ENCODE measurements around the gene BABAM1.

Gene BABAM1

GRCh38 chr19:17249887-17250548 lies 17.2 kb upstream of the BABAM1 start:
- H3K36me3 ChIP-seq = no peaks in the 10 kb centered on the region
- H3K9me3 ChIP-seq = no peaks in the 10 kb centered on the region
- no peak for TF ChIP-seq CTCF (IDR thresholded peaks at IDR 0.05)
- no peak overlapping the region for H3K4me3 ChIP-seq (ENCODE audit: low read depth in 1 of 2, low read length in 1 of 2)
- H3K27ac ChIP-seq = no peak overlapping the region
- H3K4me1 ChIP-seq (ENCODE audit: control insufficient read depth in 1 of 2, insufficient read depth in 1 of 2, low read depth in 1 of 2, low read length in 1 of 2) = peaks cover 8 to 9% of the 10 kb centered on the region in 2 experiments
- H3K27me3 ChIP-seq = peaks cover 28% of the 10 kb centered on the region

GRCh38 chr19:17254636-17255035 lies 12.6 kb upstream of the BABAM1 start:
- H3K9me3 ChIP-seq = no peaks in the 10 kb centered on the region
- H3K36me3 ChIP-seq = no peaks in the 10 kb centered on the region
- no peaks in the 10 kb centered on the region for H3K27me3 ChIP-seq
- no peak overlapping the region for H3K4me3 ChIP-seq (ENCODE audit: low read depth in 1 of 2, low read length in 1 of 2)
- no peak for TF ChIP-seq CTCF (IDR thresholded peaks at IDR 0.05)
- H3K27ac ChIP-seq = no peak overlapping the region
- no peaks in the 10 kb centered on the region for H3K4me1 ChIP-seq (ENCODE audit: control insufficient read depth in 1 of 2, insufficient read depth in 1 of 2, low read depth in 1 of 2, low read length in 1 of 2)

GRCh38 chr19:17255150-17255621 lies 12.1 kb upstream of the BABAM1 start:
- TF ChIP-seq CTCF (IDR thresholded peaks at IDR 0.05) = no peak
- Histone ChIP-seq H3K27ac (no peak overlapping the region), H3K36me3 (no peaks in the 10 kb centered on the region), H3K4me3 (ENCODE audit: low read depth in 1 of 2, low read length in 1 of 2) (no peak overlapping the region), H3K27me3 (no peaks in the 10 kb centered on the region), H3K4me1 (ENCODE audit: control insufficient read depth in 1 of 2, insufficient read depth in 1 of 2, low read depth in 1 of 2, low read length in 1 of 2) (no peaks in the 10 kb centered on the region), H3K9me3 (no peaks in the 10 kb centered on the region)

GRCh38 chr19:17256130-17256529 lies 11.1 kb upstream of the BABAM1 start:
- H3K9me3 ChIP-seq = no peaks in the 10 kb centered on the region
- no peak overlapping the region for H3K27ac ChIP-seq
- no peak overlapping the region for H3K4me3 ChIP-seq (ENCODE audit: low read depth in 1 of 2, low read length in 1 of 2)
- H3K27me3 ChIP-seq = no peaks in the 10 kb centered on the region
- no peak for TF ChIP-seq CTCF (IDR thresholded peaks at IDR 0.05)
- peaks cover 0 to 4% of the 10 kb centered on the region in 2 experiments for H3K4me1 ChIP-seq (ENCODE audit: control insufficient read depth in 1 of 2, insufficient read depth in 1 of 2, low read depth in 1 of 2, low read length in 1 of 2)
- H3K36me3 ChIP-seq = no peaks in the 10 kb centered on the region

GRCh38 chr19:17259118-17259780 lies 8.0 kb upstream of the BABAM1 start:
- no peak for TF ChIP-seq CTCF (IDR thresholded peaks at IDR 0.05)
- Histone ChIP-seq H3K9me3 (no peaks in the 10 kb centered on the region), H3K27ac (no peak overlapping the region), H3K27me3 (no peaks in the 10 kb centered on the region), H3K4me3 (ENCODE audit: low read depth in 1 of 2, low read length in 1 of 2) (no peak overlapping the region), H3K36me3 (no peaks in the 10 kb centered on the region), H3K4me1 (ENCODE audit: control insufficient read depth in 1 of 2, insufficient read depth in 1 of 2, low read depth in 1 of 2, low read length in 1 of 2) (peaks cover 0 to 4% of the 10 kb centered on the region in 2 experiments)

All from neutrophil (primary cell).